Measurements from ENCODE around the gene PEBP1.

DNA sequence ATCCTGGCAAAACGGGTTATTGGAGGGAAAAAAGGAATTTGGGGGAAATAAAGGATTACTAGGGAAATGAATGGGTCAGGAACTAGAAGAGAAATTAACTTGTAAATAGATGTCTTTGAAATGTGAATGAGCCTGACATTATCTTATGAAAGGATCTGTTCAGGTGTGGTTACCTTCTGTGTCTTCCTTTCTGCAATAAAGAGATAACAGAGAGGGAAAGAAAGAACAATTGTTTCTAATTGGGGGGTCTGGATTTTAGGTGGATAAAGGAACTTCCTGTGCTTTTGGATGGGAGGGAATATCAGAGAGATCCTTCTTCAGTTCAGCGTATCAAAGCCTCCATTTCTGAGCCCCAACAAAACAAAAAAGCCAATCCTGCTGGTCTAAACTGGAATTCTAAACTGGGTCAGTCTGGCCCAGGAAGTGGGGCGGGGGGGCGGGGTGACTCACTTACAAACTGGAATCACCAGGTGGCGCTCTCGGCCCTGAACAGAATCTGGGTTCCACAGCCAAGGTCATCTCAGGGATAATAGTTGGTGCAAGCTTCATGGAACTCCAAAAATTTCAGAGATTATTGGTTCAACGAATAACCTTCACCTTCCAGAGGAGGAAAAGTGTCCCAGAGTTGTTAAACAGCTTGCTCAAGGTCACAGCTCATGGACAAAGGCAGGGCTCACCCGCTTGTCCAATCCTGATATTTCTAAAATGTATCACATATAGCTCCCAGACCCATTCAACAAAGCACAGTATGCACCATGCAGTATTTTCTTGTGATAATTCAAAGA, 15.2 kb upstream of the PEBP1 start:
- TF ChIP-seq, protein P1, sequence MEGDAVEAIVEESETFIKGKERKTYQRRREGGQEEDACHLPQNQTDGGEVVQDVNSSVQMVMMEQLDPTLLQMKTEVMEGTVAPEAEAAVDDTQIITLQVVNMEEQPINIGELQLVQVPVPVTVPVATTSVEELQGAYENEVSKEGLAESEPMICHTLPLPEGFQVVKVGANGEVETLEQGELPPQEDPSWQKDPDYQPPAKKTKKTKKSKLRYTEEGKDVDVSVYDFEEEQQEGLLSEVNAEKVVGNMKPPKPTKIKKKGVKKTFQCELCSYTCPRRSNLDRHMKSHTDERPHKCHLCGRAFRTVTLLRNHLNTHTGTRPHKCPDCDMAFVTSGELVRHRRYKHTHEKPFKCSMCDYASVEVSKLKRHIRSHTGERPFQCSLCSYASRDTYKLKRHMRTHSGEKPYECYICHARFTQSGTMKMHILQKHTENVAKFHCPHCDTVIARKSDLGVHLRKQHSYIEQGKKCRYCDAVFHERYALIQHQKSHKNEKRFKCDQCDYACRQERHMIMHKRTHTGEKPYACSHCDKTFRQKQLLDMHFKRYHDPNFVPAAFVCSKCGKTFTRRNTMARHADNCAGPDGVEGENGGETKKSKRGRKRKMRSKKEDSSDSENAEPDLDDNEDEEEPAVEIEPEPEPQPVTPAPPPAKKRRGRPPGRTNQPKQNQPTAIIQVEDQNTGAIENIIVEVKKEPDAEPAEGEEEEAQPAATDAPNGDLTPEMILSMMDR (IDR thresholded peaks at IDR 0.05; ENCODE audit: low read depth, low read length), result peak; percentile 48
- TF ChIP-seq, protein P2, sequence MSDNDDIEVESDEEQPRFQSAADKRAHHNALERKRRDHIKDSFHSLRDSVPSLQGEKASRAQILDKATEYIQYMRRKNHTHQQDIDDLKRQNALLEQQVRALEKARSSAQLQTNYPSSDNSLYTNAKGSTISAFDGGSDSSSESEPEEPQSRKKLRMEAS (IDR thresholded peaks at IDR 0.05; ENCODE audit: low read depth, low read length), result no peak
